AG04449 (cell line): ENCODE data around the gene PAM.

Source experiments
- CTCF ChIA-PET: fragments of 350-600 bp; formaldehyde crosslinking; extraction: SDS; loops from one replicate; lab custom pipeline; 2021; ENCODE audit warnings: antibody characterized with exemption; lab: Yijun Ruan, JAX
- POLR2A ChIA-PET: fragments of 400-600, 350-600 bp; formaldehyde crosslinking; extraction: SDS; loops from one replicate; lab custom pipeline; 2020; ENCODE audit warnings: antibody characterized with exemption, inconsistent platforms; lab: Yijun Ruan, JAX
- DNase-seq: peaks from one replicate; pipeline ENCODE4 v3.0.0-alpha.2; 2010; ENCODE audit warnings: low read depth, low spot score
- H3K4me3 ChIP-seq: 2 replicates; pipeline ENCODE4 v1.5.1; 2011; ENCODE audit warnings: low read depth, mild to moderate bottlenecking, control low read depth, low read length
- CTCF ChIP-seq: IDR thresholded peaks from one replicate; pipeline ENCODE4 v1.5.1; 2011; ENCODE audit warnings: mild to moderate bottlenecking, moderate library complexity, low read length, control low read depth, inconsistent platforms; ENCODE audit not compliant: insufficient read depth; ENCODE audit errors: missing control alignments

The PAM gene

GRCh38 chr5:102758576-102758975 is 3.5 kb downstream of the PAM start:
- ChIA-PET POLR2A (no interaction called here), CTCF (interaction anchor here (0.7 to 2.8 kb wide), 3 partner anchors 20 to 77 kb away, joined by 3 to 9 read pairs (median 3); no protein-coding TSS in a partner anchor)
- DNase-seq = no peak
- TF ChIP-seq CTCF = no peak
- no peak overlapping the region for H3K4me3 ChIP-seq

- ChIA-PET POLR2A (no interaction called here), CTCF (interaction anchor here (1.0 to 2.8 kb wide), 3 partner anchors 12 to 77 kb away, joined by 3 to 9 read pairs (median 4); no protein-coding TSS in a partner anchor)
- TF ChIP-seq CTCF = no peak
- DNase-seq = no peak
- no peak overlapping the region for H3K4me3 ChIP-seq
Observed at GRCh38 chr5:102759289-102759688, 4.2 kb downstream of the PAM start.

- CTCF ChIA-PET = interaction anchor here (1.7 to 2.8 kb wide), 2 partner anchors 11 to 21 kb away, joined by 4 to 9 read pairs; no protein-coding TSS in a partner anchor
- TF ChIP-seq CTCF = no peak
Observed at GRCh38 chr5:102759700-102760099, 4.6 kb downstream of the PAM start.

GRCh38 chr5:102760815-102761214 is 5.7 kb downstream of the PAM start:
- CTCF ChIA-PET = interaction anchor here (1.1 to 2.8 kb wide), 4 partner anchors 20 to 281 kb away, joined by 3 to 9 read pairs (median 6); no protein-coding TSS in a partner anchor

More at GRCh38 chr5:102759700-102760099, 4.6 kb downstream of the PAM start:
- DNase-seq = no peak
- POLR2A ChIA-PET = no interaction called here
- H3K4me3 ChIP-seq = no peak overlapping the region

DNA sequence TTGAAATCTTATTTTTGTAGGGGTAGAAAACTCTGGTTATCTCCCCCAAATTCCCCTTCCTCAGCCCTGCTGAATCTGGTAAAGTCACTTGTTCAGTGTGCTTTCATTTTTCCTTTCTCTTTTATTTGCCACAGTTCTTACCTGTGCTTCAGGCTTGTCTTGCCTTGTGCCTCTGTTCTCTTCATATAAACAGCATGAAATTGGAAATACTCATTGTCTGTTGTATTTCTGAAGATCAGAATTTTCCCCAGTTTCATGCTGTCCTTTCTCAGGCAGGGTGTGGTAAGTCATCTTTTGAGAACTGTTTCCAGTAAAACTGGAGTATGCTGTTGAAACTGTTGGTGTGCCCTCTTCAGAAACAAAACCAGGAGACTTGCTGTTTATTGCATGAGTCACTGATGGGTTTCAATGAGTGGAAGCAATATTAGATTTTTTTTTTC is 7.0 kb downstream of the PAM start:
- CTCF ChIA-PET = interaction anchor here (1.1 kb wide), 1 partner anchor 279 kb away, joined by 3 read pairs; no protein-coding TSS in a partner anchor
- TF ChIP-seq CTCF = no peak
- POLR2A ChIA-PET = no interaction called here
- H3K4me3 ChIP-seq = no peak overlapping the region
- DNase-seq = peak; percentile 12

More at GRCh38 chr5:102760815-102761214, 5.7 kb downstream of the PAM start:
- POLR2A ChIA-PET = no interaction called here
- TF ChIP-seq CTCF = no peak
- DNase-seq = no peak
- H3K4me3 ChIP-seq = no peak overlapping the region

DNA sequence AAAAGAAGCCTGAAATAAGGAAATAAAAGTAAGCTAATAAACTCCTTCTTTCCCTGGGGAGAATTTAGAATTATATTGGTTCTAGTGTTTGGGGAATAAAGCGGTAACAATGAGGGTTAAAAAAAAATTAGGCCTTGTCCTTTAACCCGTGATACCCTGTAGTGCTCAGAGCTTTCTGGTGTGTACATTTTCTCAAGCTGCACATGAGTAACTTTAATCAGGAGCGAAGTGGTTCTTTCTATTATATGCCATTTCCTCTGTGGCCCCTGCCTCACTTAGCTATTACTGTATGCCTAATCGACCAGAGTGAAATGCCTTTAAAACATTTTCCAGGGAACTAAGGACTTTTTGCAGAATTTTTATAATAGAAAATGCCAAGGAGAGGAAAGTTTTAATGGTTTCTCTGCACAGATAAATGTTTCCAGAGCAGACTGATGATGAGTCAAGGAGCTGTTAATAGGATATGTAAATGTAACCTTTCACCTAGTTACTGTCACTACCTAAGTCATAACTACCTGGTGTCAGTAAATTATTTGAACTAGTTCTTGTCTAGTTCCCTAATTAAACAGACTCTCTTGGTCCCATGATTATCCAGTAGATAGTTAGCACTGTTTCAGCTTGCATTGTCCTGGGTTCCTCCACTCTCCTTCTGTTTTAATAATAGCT is 7.6 kb downstream of the PAM start:
- CTCF ChIA-PET = interaction anchor here (1.0 to 1.7 kb wide), 2 partner anchors 16 to 82 kb away, joined by 3 to 4 read pairs; no protein-coding TSS in a partner anchor

More for the DNA sequence above, 7.6 kb downstream of the PAM start:
- DNase-seq = no peak
- no peak overlapping the region for H3K4me3 ChIP-seq
- POLR2A ChIA-PET = no interaction called here
- no peak for TF ChIP-seq CTCF
